GM19023 (cell line): ENCODE results near the gene DNAJB13.

Experiments used
- ATAC-seq: cut with Tn5 transposase; IDR thresholded peaks from one replicate; pipeline ENCODE4 v1.9.1; 2021; ENCODE audit warnings: mild to moderate bottlenecking, moderate library complexity; ENCODE audit not compliant: unreplicated experiment

The DNAJB13 gene

DNA sequence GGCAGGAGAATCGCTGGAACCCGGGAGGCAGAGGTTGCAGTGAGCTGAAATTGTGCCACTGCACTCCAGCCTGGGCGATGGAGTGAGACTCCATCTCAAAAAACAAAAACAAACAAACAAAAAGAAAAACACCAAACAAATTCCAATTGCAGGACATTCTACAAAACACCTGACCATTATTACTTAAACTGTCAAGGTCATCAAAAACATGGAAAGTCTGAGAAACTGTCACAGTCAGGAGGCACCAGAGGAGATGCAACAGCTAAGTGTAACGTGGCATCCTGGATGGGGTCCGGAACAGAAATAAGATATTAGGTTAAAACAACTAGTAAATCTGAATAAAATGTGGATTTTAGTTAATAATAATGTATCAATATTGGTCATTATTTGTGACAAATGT lies 914 bp upstream of the DNAJB13 start:
- no peak for ATAC-seq

DNA sequence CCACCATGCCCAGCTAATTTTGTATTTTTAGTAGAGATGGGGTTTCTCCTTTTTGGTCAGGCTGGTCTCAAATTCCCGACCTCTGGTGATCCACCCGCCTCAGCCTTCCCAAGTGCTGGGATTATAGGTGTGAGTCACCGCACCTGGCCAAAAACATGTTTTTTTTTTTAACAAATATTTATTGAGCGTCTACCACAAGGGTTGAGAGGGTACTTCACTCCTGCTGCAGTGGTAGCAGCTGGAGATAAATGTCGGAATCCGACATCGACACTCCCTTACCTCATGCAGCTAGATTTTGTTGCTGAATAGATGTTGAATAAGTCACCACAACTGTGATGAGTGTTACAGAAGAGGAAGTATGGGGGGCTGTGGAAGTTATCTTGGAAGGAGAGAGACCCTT lies 971 bp downstream of the DNAJB13 start:
- ATAC-seq = no peak

- ATAC-seq = no peak
Measured at GRCh38 chr11:73956876-73957653, 6.2 kb downstream of the DNAJB13 start.

DNA sequence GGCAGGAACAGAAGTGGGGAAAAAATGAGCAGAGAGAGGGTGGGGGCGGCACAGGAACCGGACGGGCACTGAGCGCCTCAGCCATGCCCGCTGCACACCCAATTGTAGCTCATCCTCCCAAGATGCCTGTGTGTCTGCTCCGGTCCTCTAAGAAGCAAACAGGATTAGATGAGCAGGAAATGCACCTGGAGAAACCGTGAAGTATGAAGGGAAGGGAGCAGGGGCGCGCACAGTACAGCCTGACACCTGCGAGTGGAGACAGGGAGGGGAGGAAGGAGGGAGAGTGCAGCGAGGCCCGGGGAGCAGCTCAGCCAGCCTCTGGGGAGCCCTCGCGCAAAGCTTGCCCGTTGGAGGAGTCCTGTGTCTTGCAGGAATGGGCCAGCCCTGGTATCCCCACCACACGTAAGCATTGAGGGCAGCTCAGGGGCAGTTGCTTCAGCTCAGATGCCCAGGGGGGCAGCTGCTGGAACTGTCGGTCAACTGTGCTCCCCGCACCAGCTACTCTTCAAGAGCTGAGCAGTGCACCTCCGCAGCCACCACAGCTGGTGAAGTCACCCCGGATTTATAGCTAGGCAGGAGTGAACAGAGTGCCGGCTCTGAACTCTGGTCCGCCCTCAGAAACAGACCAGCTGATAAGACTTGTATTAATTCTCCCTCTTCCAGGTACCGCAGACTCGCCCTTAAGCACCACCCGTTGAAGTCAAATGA lies 7.0 kb downstream of the DNAJB13 start:
- no peak for ATAC-seq

- ATAC-seq = no peak
Measured at GRCh38 chr11:73958521-73959141, 7.8 kb downstream of the DNAJB13 start.

GRCh38 chr11:73961321-73961720 lies 10.5 kb downstream of the DNAJB13 start:
- ATAC-seq = no peak

DNA sequence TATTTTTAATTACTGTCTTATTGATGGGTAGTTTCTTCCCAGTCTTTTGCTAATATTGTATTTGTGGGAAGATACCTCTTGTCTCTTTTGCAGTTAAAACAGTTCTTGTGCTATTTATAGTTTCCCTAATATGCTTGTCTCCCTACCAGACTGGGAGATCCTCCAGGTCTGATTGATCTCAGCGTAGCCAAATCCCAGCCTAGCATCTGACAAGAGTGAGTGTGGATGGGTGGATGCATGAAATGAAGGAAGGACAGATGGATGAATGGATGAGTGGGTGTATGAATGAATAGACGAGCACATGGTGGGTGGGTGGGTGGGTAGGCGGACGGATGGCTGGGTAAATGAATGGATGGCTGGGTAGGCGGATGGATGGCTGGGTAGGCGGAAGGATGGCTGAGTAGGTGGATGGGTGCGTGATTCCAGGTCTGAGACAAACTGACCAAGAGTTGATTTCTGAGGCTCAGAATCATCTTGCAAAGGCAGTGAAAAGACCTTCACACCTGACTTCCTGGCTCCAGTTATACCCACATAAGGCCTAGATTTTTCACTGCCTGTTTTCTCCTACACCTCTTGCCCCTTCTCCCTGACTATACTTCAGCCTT lies 11.4 kb downstream of the DNAJB13 start:
- no peak for ATAC-seq

DNA sequence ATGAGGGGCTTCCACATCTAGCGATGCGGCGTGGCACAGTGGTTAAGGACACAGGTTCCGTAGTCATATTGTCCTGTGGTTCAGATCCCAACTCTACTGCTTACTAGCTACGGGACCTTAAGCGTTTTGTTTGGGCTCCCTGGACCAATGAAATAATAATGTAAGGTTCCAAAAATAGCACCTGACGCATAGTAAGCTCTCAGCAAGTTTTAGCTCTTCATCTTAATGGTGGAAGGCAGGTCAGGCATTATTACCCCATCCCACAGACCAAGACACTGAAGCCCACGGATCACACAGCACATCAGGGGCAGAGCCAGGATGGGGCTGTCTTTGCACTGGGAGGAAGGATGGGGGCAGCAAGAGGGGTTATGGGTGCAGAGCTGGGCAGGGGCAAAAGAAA lies 13.0 kb downstream of the DNAJB13 start:
- ATAC-seq = no peak

- no peak for ATAC-seq
Measured at GRCh38 chr11:73965076-73965763, 14.4 kb downstream of the DNAJB13 start.

DNA sequence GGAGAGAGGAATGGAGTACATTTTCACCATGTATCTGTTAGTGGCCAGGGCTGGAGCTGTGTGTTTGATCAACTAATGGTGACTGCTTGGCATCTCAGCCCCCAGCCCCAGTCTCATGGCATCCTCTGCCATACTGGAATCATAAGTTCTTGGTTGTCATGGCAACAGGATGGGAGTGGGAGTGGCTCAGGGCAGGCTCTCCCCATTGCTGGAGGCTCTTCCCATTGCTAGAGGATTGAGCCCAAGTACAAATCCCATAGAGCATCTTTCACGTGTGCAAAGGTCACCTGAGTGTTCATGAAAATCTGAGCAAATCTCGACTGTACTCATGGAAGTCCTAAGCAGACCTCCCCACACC lies 14.9 kb downstream of the DNAJB13 start:
- ATAC-seq = no peak

DNA sequence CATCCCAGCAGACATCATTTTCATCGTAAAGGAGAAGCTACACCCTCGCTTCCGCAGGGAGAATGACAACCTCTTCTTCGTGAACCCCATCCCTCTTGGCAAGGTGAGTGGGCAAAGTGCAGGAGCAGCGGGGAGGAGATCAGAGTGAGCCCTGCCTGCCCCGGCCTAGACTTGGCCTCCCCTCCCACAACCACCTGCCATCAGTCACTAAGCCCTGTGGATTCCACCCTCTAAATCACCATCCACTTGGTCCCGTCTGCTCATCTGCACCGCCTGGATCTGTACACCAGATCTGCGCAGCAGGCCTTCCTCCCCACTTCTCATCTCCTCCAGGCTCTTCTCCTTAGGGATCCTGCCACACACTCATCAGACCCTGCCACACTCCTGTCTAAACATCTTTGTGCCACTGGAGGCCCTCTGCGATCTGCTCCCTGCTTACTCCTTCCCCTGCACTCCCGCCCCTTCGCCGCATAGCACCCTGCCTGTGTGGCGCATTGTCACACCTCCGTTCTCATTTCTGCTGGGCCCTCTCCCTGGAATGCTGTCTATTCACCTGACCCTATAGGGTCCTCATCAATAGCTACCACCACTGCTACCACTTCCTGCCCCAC lies 17.6 kb downstream of the DNAJB13 start:
- no peak for ATAC-seq

DNA sequence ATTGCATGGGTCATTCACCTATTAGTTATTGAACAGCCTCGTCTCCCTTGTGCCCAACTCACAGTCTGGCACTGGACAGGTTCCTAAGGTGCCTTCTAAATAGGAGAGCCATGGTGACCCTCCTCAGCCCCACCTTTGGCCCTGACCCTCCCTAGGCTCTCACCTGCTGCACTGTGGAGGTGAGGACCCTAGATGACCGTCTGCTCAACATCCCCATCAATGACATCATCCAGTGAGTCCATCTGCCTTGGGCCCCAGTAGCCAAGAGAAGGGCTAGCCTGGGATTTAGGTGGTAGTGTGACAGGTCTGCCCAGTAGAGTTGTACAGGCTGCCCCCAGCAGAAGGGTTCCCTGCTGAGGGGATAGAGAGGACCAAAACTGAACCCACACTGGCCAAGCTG lies 18.3 kb downstream of the DNAJB13 start:
- ATAC-seq = no peak

- ATAC-seq = no peak
Measured at GRCh38 chr11:73969991-73970800, 19.4 kb downstream of the DNAJB13 start.

DNA sequence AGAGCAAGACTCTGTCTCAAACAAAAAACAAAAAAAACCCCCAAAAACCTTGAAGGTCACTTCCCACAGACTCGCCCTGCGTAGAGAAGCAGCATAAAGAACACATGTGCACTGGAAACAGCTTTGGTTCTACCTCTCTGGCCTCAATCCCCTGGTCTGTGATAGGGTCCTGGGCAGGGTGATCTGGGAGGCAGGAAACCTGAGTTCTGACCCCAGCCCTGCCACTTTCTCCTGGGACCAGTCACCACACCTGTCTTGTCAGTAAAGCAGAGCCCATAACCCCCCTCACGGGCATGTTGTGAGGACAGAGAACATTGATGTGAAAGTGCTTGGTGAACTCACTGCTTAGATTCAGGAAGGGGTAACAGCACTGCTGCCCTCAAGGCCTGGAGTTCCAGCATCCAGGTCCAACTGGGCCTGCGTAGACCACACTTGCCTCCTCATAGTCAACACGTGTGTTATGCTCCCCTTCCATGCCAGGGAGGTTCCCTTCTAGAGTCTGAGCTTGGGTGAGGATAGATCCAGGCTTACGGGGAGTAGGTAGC lies 20.4 kb downstream of the DNAJB13 start:
- no peak for ATAC-seq

GRCh38 chr11:73972187-73972586 lies 21.4 kb downstream of the DNAJB13 start:
- ATAC-seq = no peak

GRCh38 chr11:73972620-73973449 lies 22.0 kb downstream of the DNAJB13 start:
- ATAC-seq = no peak

- no peak for ATAC-seq
Measured at GRCh38 chr11:73974604-73975478, 24.0 kb downstream of the DNAJB13 start.

GRCh38 chr11:73975479-73975757 lies 24.6 kb downstream of the DNAJB13 start:
- no peak for ATAC-seq
